Measurements from ENCODE around the gene ZNF346. TPM values are rescaled to one million over a fixed set of nuclear protein-coding genes. Genes with fewer than 3 reads are reported as not detected.
"Not testable (repeated sequence)": the region's sequence is repeated elsewhere in the genome, so short reads cannot be mapped to it uniquely, and the experiment has no call there.

ZNF346 gene
- total and polyA plus RNA-seq, 10 of the 15 experiments (the other 5 are each of a cell fraction or from before 2014, with no cell fraction given), result 6.5 to 30.2 (median 24.0) TPM

DNA sequence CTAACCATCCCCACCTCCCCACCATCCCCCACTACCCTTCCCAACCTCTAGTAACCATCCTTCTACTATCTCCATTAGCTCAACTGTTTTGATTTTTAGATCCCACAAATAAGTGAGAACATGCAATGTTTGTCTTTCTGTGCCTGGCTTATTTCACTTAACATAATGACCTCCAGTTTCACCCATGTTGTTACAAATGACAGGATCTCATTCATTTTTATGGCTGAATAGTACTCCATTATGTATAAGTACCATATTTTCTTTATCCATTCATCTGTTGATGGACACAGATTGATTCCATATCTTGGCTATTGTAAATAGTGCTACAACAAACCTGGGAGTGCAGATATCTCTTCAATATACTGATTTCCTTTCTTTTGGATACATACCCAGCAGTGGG lies 23.0 kb upstream of the ZNF346 start:
- in situ Hi-C loops (cut with MboI); BruUV-seq (replicated peaks); CTCF ChIA-PET; DNase-seq (ENCODE audit: low read depth, low spot score); H3K4me2 ChIP-seq (ENCODE audit: control insufficient read depth, insufficient read depth); RAD21 ChIA-PET (ENCODE audit: unreplicated experiment); ATAC-seq; H3K9ac ChIP-seq (ENCODE audit: control insufficient read depth, insufficient read depth, low read length); H3K4me3 ChIP-seq; H3K27me3 ChIP-seq (replicated peaks in 1 of 2; ENCODE audit: control insufficient read depth in 2 of 2, insufficient read depth in 2 of 2, low read length in 1 of 2); H3K9me3 ChIP-seq (replicated peaks; ENCODE audit: control insufficient read depth, insufficient read depth, low read length); H3K27ac ChIP-seq (ENCODE audit: control insufficient read depth, insufficient read depth); H2AFZ ChIP-seq (ENCODE audit: control insufficient read depth, low read depth, low read length); H3K36me3 ChIP-seq (ENCODE audit: control insufficient read depth in 2 of 2, insufficient read depth in 2 of 2, low read length in 1 of 2); SMC1A ChIA-PET (ENCODE audit: uncharacterized antibody, unreplicated experiment); FAIRE-seq; H4K20me1 ChIP-seq (ENCODE audit: control insufficient read depth, insufficient read depth); intact Hi-C loops (cut with micrococcal nuclease; ENCODE audit: unreplicated experiment): not testable (repeated sequence)
- POLR2A ChIA-PET, result interaction anchor here (0.6 kb wide), 1 partner anchor 98 kb away, joined by 3 read pairs; no protein-coding TSS in a partner anchor
- H3K79me2 ChIP-seq (ENCODE audit: control insufficient read depth, insufficient read depth, low read length), result peaks cover 94% of the 10 kb centered on the region
- peaks cover 35% of the 10 kb centered on the region for H3K4me1 ChIP-seq (ENCODE audit: control insufficient read depth, insufficient read depth, low read length)

DNA sequence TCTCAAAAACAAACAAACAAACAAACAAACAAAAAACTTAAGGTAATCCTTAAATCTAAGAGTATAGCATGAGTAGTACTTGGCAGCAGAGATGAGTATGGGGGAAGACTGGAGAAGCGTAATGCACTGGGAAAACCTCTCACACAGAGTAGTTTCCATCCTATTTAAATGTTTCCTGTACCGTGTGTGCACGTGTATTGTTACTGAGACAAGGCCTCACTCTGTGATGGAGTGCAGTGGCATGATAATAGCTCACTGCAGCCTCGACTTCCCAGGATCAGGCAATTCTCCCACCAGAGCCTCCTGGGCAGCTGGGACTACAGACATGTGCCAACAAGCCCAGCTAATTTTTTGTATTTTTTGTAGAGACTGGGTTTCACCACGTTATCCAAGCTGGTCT lies 18.8 kb upstream of the ZNF346 start:
- CTCF ChIA-PET, result interaction anchor here (0.8 to 4.9 kb wide), 8 partner anchors 8 to 343 kb away, joined by 3 to 40 read pairs (median 5); partner anchors contain the start of gene ZNF346
- H4K20me1 ChIP-seq (ENCODE audit: control insufficient read depth, insufficient read depth), result 0 out of 2 replicates have a peak, but pooled peaks cover 2% of the 10 kb centered on the region
- DNase-seq (ENCODE audit: low read depth, low spot score) (no peak), ATAC-seq (no peak), FAIRE-seq (peak; percentile 65)
- peak overlapping the region; percentile 79 for H3K4me2 ChIP-seq (ENCODE audit: control insufficient read depth, insufficient read depth)
- 75% methylated on average over 5 of the region's 5 CpGs for WGBS (ENCODE audit: insufficient coverage, insufficient replicate concordance, low lambda C conversion rate, missing lambda C conversion rate)
- intact Hi-C loops (cut with micrococcal nuclease; ENCODE audit: unreplicated experiment) (no loop called here), in situ Hi-C loops (cut with MboI) (no loop called here)
- SMC1A ChIA-PET (ENCODE audit: uncharacterized antibody, unreplicated experiment), result interaction anchor here (0.6 to 4.0 kb wide), 11 partner anchors 8 to 65 kb away, joined by 3 to 30 read pairs (median 4); partner anchors contain the start of gene ZNF346
- peak overlapping the region; percentile 18; the same call in 1 of the 2 replicates for H3K27ac ChIP-seq (ENCODE audit: control insufficient read depth, insufficient read depth)
- peaks cover 82% of the 10 kb centered on the region for H3K79me2 ChIP-seq (ENCODE audit: control insufficient read depth, insufficient read depth, low read length)
- H2AFZ ChIP-seq (ENCODE audit: control insufficient read depth, low read depth, low read length), result no peak overlapping the region
- RAD21 ChIA-PET (ENCODE audit: unreplicated experiment), result interaction anchor here (1.2 to 3.0 kb wide), 3 partner anchors 9 to 23 kb away, joined by 5 to 10 read pairs (median 6); partner anchors contain the start of gene ZNF346
- TF ChIP-seq BHLHE40 (IDR thresholded peaks at IDR 0.05; ENCODE audit: borderline replicate concordance in 1 of 2, low read depth in 2 of 2, low read length in 1 of 2) (peak; percentile 20 to 41; a peak in 1 of 4 replicates), DPF2 (IDR thresholded peaks at IDR 0.05) (no peak)
- TF ChIP-seq, protein P1, sequence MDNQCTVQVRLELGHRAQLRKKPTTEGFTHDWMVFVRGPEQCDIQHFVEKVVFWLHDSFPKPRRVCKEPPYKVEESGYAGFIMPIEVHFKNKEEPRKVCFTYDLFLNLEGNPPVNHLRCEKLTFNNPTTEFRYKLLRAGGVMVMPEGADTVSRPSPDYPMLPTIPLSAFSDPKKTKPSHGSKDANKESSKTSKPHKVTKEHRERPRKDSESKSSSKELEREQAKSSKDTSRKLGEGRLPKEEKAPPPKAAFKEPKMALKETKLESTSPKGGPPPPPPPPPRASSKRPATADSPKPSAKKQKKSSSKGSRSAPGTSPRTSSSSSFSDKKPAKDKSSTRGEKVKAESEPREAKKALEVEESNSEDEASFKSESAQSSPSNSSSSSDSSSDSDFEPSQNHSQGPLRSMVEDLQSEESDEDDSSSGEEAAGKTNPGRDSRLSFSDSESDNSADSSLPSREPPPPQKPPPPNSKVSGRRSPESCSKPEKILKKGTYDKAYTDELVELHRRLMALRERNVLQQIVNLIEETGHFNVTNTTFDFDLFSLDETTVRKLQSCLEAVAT (IDR thresholded peaks at IDR 0.05), result 0 out of 2 replicates have a peak, but pooled peaks have one; percentile 7
- no peaks in the 10 kb centered on the region for H3K36me3 ChIP-seq (ENCODE audit: control insufficient read depth in 2 of 2, insufficient read depth in 2 of 2, low read length in 1 of 2)
- H3K27me3 ChIP-seq (replicated peaks in 1 of 2; ENCODE audit: control insufficient read depth in 2 of 2, insufficient read depth in 2 of 2, low read length in 1 of 2), result no peaks in the 10 kb centered on the region
- H3K9ac ChIP-seq (ENCODE audit: control insufficient read depth, insufficient read depth, low read length), result no peak overlapping the region; the same call in 1 of the 2 replicates
- POLR2A ChIA-PET, result interaction anchor here (0.9 to 1.1 kb wide), 3 partner anchors 14 to 21 kb away, joined by 4 to 7 read pairs (median 4); no protein-coding TSS in a partner anchor
- BruUV-seq (replicated peaks), result no TSS peak
- peaks cover 4% of the 10 kb centered on the region for H3K4me1 ChIP-seq (ENCODE audit: control insufficient read depth, insufficient read depth, low read length)
- H3K9me3 ChIP-seq (replicated peaks; ENCODE audit: control insufficient read depth, insufficient read depth, low read length), result no peaks in the 10 kb centered on the region
- peak overlapping the region; percentile 59; the same call in 1 of the 2 replicates for H3K4me3 ChIP-seq
